ENCODE results near the gene DNASE1L3.
A peak's percentile ranks its signal among the peaks of the same experiment; 100 is the strongest.
"Not testable (repeated sequence)": the region's sequence is repeated elsewhere in the genome, so short reads cannot be mapped to it uniquely, and the experiment has no call there.

Gene DNASE1L3, protein sequence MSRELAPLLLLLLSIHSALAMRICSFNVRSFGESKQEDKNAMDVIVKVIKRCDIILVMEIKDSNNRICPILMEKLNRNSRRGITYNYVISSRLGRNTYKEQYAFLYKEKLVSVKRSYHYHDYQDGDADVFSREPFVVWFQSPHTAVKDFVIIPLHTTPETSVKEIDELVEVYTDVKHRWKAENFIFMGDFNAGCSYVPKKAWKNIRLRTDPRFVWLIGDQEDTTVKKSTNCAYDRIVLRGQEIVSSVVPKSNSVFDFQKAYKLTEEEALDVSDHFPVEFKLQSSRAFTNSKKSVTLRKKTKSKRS

DNA sequence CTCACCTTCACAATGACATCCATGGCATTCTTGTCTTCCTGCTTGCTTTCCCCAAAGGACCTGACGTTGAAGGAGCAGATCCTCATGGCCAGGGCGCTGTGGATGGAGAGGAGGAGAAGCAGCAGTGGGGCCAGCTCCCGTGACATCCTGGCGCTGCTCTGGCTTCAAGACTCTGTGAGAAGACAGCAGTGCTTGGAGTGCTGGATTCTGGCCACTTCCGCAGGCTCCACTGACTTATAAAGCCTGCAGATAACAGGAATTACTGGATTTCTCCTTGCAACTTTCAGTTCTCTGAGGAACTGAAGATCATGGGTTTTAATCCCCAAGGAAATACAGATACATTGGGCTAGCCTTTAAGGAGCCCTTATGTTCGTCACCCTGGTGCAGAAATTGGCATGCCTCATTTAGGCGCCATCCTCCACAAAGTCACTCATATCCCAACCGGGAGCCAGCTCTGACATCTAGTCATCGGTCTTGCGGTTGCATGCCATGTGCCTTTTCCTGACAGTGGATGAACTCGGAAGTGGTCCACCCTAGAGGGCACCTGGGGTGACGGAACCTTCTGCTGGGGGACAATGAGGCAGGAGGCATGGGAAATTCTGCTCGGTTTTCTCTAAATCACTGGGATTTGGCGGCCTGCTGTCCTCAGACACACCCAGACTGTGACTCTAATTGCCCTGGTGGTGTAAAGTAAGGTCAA, at the start of gene DNASE1L3:
Gene DNASE1L3 (minus strand): TSS at position 212 of the 700 bp plus-strand sequence. CDS start 66 bp downstream, at position 146.
- no peak for DNase-seq (ENCODE audit: low read depth)

DNA sequence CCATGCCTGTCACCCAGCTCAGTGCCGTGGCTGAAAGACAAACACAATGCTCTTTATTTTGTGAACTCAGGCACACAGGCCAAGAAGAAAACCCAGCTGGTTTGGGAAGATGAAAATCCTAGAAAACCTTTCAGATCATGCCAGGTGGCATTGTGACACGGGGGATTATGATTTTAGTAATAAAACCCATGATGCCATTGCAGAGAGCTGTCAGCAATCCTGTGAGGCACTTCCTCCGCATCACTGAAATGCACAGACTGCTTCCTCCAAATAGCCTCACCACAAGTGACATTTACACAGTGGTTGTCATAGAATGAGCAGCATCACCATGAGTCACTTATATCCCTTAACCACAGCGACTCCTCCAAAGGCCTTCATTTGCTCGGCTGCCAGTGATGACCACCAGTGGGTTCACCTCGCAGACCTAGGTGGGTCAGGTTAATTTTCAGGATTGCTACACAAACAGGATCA, 49.5 kb upstream of the DNASE1L3 start:
- peak; percentile 52 for DNase-seq (ENCODE audit: low read depth)

- DNase-seq (ENCODE audit: low read depth) = no peak
Observed at GRCh38 chr3:58258392-58259055, 47.8 kb upstream of the DNASE1L3 start.

- DNase-seq (ENCODE audit: low read depth) = no peak
Observed at GRCh38 chr3:58256511-58256910, 45.7 kb upstream of the DNASE1L3 start.

DNA sequence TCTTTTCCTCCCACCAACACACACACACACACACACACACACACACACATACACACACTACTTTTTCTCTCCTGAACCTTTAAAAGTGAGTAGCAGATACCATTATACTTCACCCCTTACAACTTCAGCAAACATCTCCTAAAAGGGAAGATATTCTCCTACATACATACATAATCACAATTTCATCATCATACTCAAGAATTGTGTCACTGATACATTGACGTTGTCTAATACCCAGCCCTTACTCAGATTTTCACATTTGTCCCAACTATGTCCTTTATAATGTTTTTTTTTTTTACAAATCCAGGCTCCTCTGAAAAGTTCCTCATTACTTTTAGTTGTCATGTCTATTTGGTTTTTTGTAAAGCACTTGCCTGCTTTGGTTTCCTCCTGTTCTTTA, 45.3 kb upstream of the DNASE1L3 start:
- DNase-seq (ENCODE audit: low read depth) = no peak

GRCh38 chr3:58254144-58254543, 43.4 kb upstream of the DNASE1L3 start:
- no peak for DNase-seq (ENCODE audit: low read depth)

GRCh38 chr3:58251631-58252035, 40.9 kb upstream of the DNASE1L3 start:
- DNase-seq (ENCODE audit: low read depth) = no peak

DNA sequence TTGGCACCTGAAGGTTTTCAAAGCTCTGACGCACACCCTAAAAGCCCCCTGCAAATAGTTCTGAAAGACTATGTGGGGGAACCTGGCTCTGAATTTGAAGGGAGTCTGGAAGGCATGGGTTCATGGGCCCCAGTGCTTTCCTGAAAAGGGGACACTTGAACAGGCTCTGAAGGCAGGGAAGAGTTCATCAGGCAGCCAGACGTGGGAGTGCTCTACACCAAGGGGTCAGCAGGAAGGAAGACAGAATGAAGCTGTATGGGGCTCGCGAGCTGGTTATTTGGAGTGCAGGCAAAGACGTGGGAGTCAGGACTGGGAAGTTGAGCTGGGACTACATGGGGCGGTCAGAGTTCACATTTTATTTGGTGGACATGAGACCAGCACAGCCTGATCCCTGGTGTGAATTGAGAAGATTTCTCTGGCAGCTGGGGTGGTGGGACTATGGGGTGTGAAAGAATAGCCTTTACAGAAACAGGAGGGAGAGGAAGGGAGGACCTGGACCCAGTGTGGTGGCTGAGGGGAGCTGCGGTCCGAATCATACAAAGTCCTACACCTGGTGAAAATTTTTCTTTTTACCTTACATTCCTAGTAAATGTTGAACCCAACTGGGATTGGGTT, 39.4 kb upstream of the DNASE1L3 start:
- DNase-seq (ENCODE audit: low read depth) = no peak

GRCh38 chr3:58249358-58250092, 38.8 kb upstream of the DNASE1L3 start:
- DNase-seq (ENCODE audit: low read depth) = no peak

DNA sequence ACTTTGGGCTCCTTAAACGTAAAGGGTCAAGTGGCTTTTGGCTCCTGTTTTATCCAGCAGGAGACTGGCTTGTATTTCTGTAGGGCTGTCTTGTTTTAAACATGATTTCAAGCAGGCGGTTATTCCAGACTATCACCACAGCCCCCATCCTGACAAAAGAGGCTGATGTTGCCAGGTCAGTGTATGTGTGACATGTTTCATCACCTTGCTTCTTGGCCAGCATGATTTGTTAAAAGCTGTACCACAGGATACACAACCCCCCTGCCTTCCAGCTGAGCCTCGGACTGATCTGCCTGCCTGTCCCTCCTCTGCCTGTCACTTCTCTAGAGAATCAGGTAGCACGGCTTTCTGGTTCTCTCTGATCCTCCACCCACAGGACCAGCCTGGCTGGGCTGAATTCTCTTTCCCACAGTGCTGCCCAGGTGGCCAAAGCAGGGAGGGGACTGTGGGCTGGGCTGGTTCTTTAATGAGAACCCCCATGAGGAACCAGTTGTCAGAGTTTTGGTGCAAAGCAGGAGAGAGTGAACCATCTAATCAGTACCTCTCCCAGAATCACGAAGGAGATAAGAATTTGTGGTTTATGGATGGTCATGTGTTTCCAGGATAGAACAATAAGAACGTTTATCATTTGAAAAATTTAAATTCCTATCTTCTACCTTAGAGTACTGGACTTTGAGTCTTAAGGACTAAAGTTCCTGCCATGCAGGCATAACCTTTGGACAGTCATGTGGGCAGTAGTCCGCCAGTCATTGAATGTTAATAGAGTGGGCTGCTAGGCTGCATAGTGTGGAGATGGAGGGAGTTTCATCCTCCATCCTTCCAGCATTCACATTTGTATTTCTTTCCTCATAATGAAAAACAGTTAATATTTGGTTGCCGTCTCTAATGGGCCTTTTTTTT, 35.6 kb upstream of the DNASE1L3 start:
- no peak for DNase-seq (ENCODE audit: low read depth)

- DNase-seq (ENCODE audit: low read depth) = no peak
Observed at GRCh38 chr3:58243976-58244585, 33.3 kb upstream of the DNASE1L3 start.

DNA sequence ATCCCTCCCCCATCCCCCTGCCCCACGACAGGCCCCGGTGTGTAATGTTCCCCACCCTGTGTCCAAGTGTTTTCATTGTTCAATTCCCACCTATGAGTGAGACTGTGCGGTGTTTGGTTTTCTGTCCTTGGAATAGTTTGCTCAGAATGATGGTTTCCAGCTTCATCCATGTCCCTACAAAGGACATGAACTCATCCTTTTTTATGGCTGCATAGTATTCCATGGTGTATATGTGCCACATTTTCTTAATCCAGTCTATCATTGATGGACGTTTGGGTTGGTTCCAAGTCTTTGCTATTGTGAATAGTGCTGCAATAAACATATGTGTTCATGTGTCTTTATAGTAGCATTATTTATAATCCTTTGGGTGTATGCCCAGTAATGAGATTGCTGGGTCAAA, 32.1 kb upstream of the DNASE1L3 start:
- DNase-seq (ENCODE audit: low read depth) = not testable (repeated sequence)

DNA sequence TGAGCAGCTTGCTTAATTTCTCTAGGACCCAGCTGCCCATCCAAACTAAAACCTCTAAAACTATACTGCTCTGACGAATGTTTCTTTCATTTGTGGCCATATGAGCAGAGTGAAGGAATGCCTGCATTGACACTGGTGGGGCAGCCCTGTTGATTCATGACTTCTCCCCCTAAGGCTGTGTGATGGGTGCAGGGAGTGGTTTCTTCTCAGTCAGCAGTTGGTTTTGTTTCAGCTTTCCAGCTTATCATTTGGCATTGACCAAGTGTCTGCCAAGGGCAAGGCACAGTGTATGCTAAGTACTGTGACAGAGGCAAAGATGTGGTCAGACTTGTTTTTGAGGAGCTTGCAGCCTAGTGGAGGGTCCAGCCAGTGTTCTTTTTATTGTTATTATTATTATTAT, 31.6 kb upstream of the DNASE1L3 start:
- DNase-seq (ENCODE audit: low read depth) = no peak

- no peak for DNase-seq (ENCODE audit: low read depth)
Observed at GRCh38 chr3:58241306-58242044, 30.7 kb upstream of the DNASE1L3 start.

GRCh38 chr3:58238830-58239229, 28.1 kb upstream of the DNASE1L3 start:
- DNase-seq (ENCODE audit: low read depth) = no peak

DNA sequence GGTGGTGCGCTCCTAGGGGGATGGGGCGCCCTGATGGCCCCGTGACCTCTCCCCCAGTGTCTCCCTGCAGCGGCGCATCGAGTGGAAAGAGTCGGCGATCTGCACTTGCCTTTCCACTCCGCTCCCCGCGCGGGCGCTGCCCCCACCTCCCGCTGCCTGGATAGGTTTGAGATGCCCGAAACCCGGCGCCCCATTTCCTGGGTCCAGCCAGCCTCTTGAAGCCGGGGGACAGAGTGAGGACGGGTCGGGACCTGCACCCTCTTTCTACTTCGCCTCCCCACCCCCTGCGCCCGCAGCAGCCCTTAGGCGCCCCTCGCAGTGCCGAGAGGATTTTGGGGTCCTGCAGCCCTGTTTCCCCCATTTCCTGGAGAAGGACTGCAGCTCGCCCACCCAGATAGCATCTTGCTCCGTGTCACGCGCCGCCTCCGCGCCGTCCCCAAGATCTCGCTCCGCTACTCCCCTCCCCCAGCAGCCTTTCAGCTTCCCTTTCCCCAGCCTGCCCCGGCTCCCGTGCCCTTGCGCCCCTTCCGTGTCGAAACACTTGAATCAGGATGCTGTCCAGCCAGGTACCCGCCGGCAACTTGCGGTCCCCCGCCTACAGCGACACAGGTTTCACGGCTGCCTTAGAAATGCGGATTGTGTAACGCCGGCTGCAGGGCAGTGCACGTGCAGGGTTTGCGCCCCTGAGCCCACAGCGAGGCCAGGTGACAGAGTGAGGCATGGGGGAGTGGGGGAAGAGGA, 27.3 kb upstream of the DNASE1L3 start:
- peak; percentile 28 for DNase-seq (ENCODE audit: low read depth)

GRCh38 chr3:58237238-58237940, 26.6 kb upstream of the DNASE1L3 start, which contains the start of gene ABHD6:
ABHD6 (plus strand) TSS chr3:58237792; CDS start chr3:58256587, 18,795 bp downstream.
- peak; percentile 59 for DNase-seq (ENCODE audit: low read depth)

All from fibroblast of gingiva (primary cell).